ENCODE measurements around the gene VTCN1. TPM values are rescaled to one million over a fixed set of nuclear protein-coding genes. Genes with fewer than 3 reads are reported as not detected.

Gene VTCN1
- total and polyA plus RNA-seq, 2 of the 8 experiments (the other 6 are each of a cell fraction or from before 2014, with no cell fraction given), result 0.32 TPM; not detected in 1

- TF ChIP-seq HDAC2 (IDR thresholded peaks at IDR 0.05; ENCODE audit: borderline replicate concordance in 1 of 2, low read depth in 2 of 2, low read length in 2 of 2) (no peak), SUZ12 (IDR thresholded peaks at IDR 0.05; ENCODE audit: low read length) (no peak), RFX5 (IDR thresholded peaks at IDR 0.05; ENCODE audit: borderline replicate concordance, low read depth, low read length) (no peak)
Observed at GRCh38 chr1:117123274-117123673, 87.5 kb downstream of the VTCN1 start (continued).

Data from H1 (cell line).